Dermis microvascular lymphatic vessel endothelial cell (primary cell): ENCODE data around the gene DENND1A. TPM values are rescaled to one million over a fixed set of nuclear protein-coding genes. Genes with fewer than 3 reads are reported as not detected.
A peak's percentile ranks its signal among the peaks of the same experiment; 100 is the strongest.
"Not testable (repeated sequence)": the region's sequence is repeated elsewhere in the genome, so short reads cannot be mapped to it uniquely, and the experiment has no call there.

Source experiments
- DNase-seq, 2 donors: peaks; one replicate each; pipeline versions ENCODE4 v3.0.0 to v3.0.0-alpha.2; 2010; ENCODE audit warnings: low read depth in 2 of 2
- total RNA-seq: library from RNA; depleted of rRNA; stranded (reverse); fragments of >200 nt; gene quantifications from 2 replicates; pipeline ENCODE4 v1.2.1, GENCODE V29; 2014

DENND1A gene
- total RNA-seq, 1 donor from 2014 or later = 7.1 TPM

DNA sequence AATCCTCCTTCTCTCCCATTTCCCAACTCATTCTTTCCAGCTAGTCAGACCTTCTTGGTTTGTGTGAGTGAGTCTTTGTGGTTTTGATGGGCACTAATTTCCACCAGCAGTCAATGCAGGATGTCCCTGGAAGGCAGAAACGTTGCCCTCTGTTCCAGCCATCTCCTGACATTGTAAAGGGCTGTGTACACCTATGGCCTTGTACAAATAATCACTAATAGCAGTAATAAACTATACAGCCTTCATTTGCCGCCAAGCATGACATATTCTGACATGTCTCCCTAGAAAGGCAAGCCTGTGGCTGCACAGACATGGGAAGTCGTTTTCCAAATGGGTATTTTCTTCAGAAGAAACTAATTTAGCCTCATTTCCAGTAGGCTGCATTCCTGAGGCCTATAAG lies 18.4 kb upstream of the DENND1A start:
- DNase-seq = no peak

DNA sequence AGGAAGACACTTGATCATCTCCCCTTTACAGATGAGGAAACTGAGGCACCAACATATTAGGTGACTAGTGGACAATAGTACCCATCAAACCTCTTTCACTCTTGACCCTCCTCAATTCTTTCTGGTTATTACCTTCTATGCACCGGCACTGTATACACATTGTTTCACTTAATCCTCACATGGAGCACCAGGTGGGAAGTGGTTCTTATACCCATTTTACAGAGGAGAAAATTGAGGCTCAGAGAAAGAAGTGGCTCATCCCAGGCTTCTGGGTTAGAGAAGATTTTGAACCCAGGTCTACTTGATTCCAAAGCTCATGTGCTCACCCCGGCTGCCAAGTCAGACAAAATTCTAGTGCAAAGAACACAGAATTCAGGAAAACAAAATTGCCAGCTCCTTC lies 17.4 kb upstream of the DENND1A start:
- DNase-seq = no peak

DNA sequence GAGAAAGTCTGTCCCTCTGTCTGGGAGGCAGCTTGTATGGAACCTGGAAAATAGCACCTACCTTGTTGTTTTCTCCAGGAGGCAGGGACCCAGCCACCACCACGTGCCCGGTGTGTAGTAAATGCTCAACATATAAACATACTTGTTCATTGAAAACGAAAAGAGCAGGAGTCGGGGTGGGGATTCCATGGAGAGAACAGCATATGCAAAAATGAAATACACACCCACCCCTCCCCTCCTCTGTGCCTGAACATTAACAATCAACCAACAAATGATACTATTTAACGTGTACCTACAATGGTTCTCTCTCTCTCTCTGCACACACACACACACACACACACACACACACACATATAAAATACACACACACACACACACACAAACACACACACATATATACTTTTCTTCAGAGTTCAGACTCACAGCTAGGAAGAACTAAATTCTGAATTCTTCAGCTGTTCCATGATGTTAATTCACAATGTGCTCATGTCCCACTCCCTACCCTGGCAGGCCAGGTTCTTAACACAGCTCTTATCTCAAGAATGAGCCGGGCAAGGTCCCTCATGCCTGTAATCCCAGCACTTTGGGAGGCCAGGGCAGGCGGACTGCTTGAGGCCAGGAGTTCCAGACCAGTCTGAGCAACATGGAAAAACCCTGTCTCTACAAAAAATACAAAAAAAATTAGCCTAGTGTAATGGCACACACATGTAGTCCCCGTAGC lies 16.3 kb upstream of the DENND1A start:
- no peak for DNase-seq

DNA sequence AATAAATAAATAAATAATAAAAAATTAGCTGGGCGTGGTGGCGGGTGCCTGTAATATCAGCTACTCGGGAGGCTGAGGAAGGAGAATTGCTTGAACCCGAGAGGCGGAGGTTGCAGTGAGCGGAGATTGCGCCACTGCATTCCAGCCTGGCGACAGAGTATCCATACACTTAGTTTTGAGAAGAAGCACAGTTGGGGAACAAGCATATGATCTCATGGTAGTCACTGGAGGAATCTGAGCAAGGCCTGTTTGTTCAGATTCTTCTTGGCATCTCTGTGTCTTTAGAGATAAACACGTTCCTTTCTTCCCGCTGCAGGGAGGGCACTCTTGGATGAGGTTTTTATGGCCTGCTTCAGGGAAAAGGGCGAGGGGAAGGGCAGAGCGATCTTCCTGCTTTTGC lies 15.6 kb upstream of the DENND1A start:
- no peak for DNase-seq

DNA sequence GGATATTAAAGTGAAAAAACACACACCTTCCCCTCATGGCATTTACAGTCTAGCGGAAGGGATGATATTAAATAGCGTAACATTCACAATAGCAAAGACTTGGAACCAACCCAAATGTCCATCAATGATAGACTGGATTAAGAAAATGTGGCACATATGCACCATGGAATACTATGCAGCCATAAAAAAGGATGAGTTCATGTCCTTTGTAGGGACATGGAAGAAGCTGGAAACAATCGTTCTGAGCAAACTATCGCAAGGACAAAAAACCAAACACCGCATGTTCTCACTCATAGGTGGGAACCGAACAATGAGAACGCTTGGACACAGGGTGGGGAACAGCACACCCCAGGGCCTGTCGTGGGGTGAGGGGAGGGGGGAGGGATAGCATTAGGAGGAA lies 14.5 kb upstream of the DENND1A start:
- DNase-seq = not testable (repeated sequence)

DNA sequence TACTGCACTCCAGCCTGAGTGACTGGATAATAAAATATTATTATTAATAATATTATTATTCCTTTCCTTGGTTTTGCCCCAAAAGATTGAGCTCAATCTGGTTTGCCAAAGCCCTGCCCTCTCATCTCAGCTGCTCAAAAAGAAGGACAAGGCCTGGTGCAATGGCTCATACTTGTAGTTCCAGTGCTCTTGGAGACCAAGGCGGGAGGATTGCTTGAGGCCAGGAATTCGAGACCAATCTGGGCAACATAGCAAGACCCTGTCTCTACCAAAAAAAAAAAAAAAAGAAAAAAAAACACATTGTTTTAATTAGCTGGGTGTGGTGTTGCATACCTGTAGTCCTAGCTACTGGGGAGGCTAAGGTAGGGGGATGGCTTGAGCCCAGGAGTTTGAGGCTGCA lies 13.7 kb upstream of the DENND1A start:
- no peak for DNase-seq

DNA sequence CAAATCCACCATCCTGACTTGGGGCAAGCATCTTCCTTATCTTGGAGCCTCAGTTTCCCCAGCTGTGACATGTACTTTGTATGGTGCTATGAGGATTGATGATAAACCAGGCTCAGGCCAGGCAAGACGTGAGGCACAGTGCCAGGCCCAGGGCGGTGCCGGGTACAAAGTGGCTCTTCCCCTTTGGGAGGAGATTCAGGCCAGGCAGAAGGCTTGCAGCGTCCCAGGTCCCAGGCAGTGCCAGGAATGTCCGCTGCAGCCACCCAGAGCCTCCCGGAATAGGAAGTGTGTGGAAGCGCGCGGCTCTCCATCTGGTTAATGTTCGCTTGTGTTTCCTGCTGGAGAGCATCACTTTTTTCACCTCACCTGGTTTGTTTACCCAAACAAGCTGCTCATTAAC lies 12.6 kb upstream of the DENND1A start:
- DNase-seq = no peak

DNA sequence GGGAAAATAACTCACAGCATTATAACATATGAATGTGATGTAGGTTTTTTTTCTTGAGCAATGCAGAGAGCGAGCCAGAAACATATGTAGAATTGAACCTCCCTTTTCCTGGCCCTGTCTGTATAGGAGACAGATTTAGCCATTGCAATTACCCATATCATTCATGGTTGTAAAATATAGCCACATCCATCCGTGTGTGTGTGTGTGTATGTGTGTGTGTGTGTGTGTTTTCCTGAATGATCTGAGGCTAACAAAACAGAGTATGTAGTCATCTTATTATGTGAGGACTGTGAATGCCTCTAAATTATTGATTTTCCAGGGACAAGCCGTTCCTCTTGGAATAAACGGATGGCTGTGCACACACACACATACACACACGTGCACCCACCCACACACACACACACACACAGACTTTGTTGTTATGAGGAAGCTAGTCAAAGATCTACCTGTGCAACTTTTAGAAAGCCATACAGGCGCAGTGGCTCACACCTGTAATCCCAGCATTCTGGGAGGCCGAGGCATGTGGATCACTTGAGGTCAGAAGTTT lies 11.7 kb upstream of the DENND1A start:
- DNase-seq = no peak

DNA sequence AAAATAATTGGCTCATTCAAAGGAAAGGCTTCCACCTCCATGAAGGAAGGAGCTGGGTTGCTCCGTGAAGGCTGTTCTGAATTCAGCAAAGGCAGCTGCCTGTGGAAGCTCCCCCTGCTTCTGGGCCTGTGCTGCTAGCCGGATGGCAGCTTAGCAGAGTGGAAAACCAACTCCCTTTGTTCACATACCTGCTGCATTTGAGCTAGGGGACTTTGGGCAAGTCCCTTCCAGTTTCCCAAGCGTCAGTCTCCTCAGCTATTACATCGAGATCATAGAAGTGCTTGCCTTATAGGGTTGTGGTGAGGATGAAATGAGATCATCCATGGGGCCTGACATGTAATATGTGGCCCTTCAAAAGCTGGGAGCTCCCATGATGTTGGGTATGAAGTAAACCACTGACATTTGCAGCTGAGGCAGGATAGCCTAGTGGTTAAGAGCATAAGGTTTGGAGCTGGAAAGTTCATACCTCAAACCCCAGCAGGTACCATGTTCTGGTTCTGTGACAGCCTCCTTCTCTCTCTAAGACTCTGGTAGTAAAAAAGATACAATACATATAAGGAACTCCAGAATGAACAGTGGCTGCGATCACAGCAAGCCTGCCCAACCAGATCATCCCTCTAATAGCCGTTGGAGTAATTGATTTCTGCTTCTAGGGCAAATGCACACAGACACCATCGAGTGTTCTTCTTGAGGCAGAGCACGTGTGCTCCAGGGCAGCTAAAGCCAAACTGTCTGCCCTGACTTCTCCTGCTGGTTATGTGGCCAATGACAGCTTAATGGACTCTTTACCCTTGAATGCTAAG lies 11.0 kb upstream of the DENND1A start:
- no peak for DNase-seq

DNA sequence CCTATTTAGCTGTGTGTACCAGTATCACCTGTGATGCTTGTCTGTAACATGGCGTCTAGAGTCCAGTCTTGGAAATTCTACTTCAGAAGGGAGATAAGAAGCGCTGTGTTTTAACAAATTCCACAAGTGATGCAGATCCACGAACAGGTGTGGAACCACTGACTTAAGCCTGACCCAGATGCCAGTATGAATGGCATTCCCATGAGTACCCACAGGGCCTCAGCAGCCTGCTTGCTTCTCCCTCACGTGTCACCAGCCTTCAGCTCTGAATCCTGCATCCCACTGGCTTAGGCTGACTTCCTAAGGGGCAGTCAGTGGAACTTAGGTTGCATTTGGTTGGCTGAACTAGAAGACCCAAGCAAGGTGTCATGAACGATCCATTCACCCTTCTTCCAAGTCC lies 8.5 kb upstream of the DENND1A start:
- DNase-seq = no peak

DNA sequence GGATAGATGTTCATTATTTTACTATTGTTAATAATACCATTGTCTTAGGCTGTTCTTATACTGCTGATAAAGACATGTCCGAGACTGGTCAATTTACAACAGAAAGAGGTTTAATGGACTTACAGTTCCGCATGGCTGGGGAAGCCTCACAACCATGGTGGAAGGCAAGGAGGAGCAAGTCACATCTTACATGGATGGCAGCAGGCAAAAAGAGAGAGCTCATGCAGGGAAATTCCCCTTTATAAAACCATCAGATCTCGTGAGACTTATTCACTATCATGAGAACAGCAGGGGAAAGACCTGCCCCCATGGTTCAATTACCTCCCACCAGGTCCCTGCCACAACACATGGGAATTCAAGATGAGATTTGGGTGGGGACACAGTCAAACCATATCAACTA lies 6.6 kb upstream of the DENND1A start:
- not testable (repeated sequence) for DNase-seq

DNA sequence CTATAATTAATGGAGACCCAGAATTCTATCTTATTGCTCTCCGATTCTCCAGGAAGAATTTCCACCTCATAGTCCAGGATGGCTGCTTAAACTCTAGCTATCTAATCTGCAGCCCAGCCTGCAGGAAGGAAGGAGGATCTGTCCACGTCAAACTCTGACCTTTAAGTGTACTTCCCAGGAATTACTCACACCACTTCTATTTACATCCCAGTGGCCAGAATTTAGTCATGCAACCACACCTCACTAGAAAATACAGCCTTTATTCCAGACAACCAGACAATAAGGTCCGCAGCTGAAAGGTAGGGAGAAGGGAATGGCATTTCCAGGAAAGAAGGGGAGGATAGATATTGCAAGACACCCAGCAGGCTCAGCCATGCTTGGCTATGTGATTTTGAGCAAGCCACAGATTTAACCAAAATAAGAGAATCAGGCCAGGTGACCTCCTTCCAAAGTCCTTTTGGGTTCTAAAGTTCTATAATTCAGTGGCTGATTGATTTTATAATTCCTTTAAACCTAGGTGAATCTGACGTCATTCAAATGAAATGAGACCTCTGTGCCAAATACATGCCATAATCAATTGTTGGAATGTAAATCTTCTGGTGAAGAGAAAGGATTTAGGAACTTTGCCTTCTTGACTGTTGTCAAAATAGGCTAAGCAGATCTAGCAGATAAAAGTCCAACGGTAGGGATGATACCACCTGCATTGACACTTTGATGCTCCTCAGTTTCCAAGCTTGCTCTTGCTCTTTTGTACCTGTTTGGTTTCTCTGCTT lies 3.7 kb upstream of the DENND1A start:
- DNase-seq = peak in 1 of 2 donors; percentile 54

DNA sequence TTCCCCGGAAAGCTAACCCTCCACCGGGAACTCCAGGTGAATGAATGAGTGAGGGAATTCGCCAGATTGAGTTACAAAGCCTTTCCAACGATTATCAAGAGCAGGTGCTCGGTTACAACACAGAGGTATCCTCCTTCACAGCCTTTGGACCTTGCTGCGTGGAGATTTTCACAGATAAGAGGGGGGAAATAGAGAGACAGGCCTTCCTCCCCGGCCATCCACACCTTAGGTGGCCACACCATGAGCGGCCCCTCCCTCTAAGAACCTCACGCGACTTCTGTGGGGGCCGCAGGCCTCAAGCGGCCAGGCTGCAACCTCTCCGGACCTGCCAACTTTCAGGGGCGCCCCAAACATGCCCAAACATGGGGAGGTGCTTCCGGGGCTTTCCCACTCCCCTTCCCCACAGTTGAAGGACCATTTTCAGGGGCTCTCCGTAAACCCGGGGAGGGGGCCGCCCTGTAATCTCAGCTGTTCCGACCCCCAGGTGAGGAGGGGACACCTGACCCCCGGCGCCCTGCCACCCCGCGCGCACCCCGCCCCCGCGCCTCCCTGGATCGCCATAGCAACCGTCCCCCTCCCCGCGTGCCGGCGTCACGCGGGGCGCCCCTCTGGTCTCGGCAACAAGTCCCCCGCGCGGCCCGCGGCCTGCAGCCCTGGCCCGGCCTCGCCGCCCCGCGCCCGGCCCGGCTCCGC lies 603 bp downstream of the DENND1A start:
- peak in 1 of 2 donors; percentile 12 for DNase-seq

DNA sequence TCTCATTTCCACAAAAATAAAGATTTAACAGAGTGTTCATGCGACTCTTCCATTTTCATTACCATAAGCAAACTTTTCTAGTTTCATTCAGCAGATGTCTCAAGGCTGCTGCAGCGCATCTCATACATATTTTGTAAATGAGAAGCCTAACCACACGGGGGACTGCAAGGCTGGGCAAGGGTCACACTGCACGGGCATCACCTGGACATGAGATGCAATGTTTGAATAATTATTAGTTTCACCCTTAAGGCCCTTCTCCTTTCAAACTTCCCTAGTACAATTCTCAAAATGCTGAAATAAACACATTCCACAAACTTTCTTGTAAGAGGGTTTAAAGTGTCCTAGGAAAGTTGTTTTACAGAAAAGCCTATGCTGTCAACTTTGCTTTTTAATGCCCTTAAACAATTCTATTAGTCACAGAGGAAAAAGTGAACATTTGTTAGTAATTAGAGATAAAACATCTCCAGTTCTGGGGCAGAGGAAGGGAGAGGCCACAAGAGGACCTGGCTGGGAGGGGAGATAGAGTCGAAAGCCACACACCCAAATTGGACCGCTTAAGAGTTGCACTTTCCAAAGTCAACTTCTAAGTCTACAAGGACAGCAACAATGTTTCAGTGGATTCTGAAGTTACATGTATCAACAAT lies 1.3 kb downstream of the DENND1A start:
- DNase-seq = no peak

DNA sequence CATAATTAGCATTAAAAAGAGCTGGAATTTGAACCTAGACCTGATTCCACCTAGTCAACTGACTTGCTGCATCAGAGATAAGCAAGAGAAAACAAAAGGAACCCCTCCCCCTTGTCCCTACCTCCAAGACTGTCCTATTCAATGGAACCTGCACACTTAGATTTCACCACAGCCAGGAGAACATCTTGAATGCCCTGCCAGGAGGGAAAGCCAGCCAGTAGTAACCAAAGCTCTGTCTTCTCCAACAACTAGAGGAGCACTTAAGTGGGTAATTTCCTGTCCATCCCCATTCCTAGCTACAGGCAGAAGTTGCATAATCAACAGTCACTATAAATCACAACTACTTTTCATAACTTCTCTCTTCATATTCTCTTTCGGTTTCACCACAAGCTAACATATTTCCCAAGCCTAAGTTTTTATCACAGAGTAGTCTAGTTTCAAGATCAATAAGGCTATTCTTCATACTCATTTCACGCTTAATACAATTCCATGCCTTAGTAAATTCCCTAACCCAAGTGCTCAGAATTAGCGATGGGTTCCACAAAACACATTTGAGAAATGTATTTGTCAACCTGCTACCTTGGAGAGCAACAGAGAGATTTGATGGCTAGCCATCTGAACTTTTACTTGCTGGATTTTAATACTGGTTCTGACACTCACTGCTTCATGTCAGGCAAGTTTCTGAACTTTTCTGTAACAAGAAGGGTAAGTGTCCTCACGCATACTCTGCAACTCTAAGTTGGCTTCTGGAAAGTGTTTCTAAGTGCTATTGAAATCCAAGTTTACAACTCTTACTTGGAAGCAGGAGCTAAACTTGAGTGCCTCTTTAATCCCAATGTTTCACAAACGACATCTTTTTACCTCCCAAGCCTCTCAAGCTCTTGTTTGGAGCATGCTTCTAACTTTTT lies 2.0 kb downstream of the DENND1A start:
- no peak for DNase-seq

DNA sequence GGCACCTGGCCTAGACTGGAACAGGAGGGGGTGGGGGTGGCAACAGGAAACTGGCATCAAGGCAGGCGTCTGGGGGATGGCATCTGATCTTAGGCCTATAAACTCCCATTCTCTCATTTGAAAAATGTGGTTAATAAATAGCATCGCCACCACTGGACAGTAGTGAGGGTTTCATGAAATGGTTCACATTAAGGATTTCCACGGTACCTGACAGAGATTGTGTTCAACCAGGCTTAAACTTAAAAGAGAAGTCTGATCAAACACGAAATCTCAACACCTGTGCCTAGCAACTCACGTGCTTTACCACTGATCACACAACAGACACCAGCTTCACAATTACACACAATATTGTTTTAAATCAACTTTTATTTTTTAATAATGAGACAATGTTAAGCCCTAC lies 3.0 kb downstream of the DENND1A start:
- DNase-seq = no peak

DNA sequence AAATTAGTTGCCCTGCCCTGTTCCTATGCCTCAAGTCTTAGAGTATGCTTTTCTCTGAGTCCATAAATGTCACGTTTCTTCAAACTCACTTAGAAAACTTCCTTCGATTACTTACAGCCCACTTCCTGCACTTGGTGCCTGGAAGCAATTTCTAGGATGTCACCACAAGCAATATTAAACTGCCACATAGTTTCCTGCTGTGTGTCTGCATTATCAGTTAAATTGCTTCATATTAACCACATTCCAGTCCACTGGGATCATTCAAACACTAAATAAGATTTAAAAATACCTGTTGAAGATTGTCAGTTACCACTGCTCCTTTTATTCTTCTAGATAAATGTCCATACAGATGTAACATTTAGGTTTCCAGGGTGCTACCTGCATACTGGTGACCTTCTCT lies 4.1 kb downstream of the DENND1A start:
- DNase-seq = no peak

DNA sequence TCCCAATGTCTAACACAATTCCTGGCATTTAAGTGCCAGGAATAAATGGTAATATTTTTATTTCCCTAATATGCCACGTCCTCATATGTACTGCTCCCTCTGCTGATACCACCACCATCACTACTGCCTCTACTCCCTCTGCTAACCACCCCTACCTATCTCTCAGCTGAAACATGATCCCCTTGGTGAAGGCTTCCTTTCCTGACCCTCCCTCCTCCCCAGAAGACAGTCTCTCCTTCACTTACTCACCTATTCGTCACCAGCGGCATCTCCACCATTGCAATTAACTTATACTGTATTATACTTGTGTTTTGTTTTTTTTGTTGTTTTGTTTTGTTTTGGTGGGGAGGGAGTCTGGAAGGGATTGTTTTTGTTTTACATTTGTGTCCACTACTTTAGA lies 4.8 kb downstream of the DENND1A start:
- no peak for DNase-seq

DNA sequence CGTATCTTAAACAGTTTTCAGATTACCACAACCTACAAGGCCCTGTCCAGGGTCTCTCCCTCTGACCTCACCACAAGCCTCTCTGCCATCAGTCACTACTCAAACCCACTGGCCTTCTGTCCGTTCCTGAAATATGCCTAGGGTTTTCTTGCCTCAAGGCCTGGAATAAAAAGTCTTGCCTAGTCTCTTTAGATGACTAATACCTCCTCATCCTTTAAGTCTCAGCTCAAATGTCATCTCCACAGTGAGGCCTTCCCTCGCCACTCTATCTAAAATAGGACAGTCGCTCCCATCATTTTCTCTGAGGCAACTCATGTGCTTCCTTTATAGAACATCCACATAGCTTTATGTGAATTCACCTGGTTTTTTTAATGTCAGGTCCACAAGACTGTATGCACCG lies 5.2 kb downstream of the DENND1A start:
- no peak for DNase-seq

DNA sequence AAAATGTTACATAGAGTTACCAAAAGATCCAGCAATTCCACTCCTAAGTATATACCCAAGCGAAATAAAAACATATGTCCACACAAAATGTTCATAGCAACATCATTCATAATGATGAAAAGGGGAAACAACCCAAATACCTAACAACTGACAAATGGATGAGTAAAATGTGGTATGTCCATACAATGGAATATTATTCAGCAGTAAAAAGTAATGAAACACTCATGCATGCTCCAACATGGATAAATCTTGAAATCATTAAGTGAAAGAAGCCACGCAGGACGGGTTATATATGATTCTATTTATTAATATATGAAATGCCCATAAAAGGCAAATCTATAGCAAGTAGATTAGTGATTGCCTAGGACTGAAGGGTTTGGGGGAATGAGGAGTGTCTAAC lies 6.0 kb downstream of the DENND1A start:
- DNase-seq = no peak
